G401.6 (cell line): ENCODE measurements around the gene EED.
"Not testable (repeated sequence)": the region's sequence is repeated elsewhere in the genome, so short reads cannot be mapped to it uniquely, and the experiment has no call there.

Source experiments
- FAIRE-seq: peaks from 2 replicates; lab custom pipeline; 2012; peaks lifted over from hg19 to GRCh38; lab: Jason Lieb, UNC

The EED gene

GRCh38 chr11:86248609-86249008, 4.1 kb downstream of the EED start:
- no peak for FAIRE-seq

- FAIRE-seq, result no peak
These were observed 5.0 kb downstream of the EED start for GRCh38 chr11:86249307-86250098.

- FAIRE-seq, result no peak
These were observed 6.8 kb downstream of the EED start for GRCh38 chr11:86251345-86251744.

- no peak for FAIRE-seq
These were observed 11.3 kb downstream of the EED start for GRCh38 chr11:86255896-86256295.

- FAIRE-seq, result no peak
These were observed 12.1 kb downstream of the EED start for GRCh38 chr11:86256608-86257007.

GRCh38 chr11:86257446-86257845, 12.9 kb downstream of the EED start:
- no peak for FAIRE-seq

- FAIRE-seq, result no peak
These were observed 15.2 kb downstream of the EED start for GRCh38 chr11:86259730-86260129.

- no peak for FAIRE-seq
These were observed 16.8 kb downstream of the EED start for GRCh38 chr11:86261328-86261727.

GRCh38 chr11:86262387-86262786, 17.8 kb downstream of the EED start:
- no peak for FAIRE-seq

GRCh38 chr11:86264649-86265048, 20.1 kb downstream of the EED start:
- FAIRE-seq, result no peak

GRCh38 chr11:86265194-86265593, 20.6 kb downstream of the EED start:
- FAIRE-seq, result no peak

- FAIRE-seq, result no peak
These were observed 25.1 kb downstream of the EED start for GRCh38 chr11:86269645-86270044.

- no peak for FAIRE-seq
These were observed 29.9 kb downstream of the EED start for GRCh38 chr11:86274503-86274902.

- FAIRE-seq, result no peak
These were observed 30.4 kb downstream of the EED start for GRCh38 chr11:86274999-86275398.

- no peak for FAIRE-seq
These were observed 31.2 kb downstream of the EED start for GRCh38 chr11:86275493-86276370.

GRCh38 chr11:86277741-86278140, 33.2 kb downstream of the EED start:
- no peak for FAIRE-seq

- no peak for FAIRE-seq
These were observed 33.7 kb downstream of the EED start for GRCh38 chr11:86278226-86278625.

- FAIRE-seq, result no peak
These were observed 35.2 kb downstream of the EED start for GRCh38 chr11:86279747-86280146.

- no peak for FAIRE-seq
These were observed 42.9 kb downstream of the EED start for GRCh38 chr11:86287468-86287796.

GRCh38 chr11:86288776-86289507, 44.4 kb downstream of the EED start:
- FAIRE-seq, result no peak

- not testable (repeated sequence) for FAIRE-seq
These were observed 45.1 kb downstream of the EED start for GRCh38 chr11:86289508-86290280.
